Neutrophil (primary cell): ENCODE results near the gene SLIT3.

Source experiments
- H3K27ac ChIP-seq: fragments of 200-600 bp; sonication (generic); 2 replicates; pipeline ENCODE4 v1.5.1; 2016; ENCODE audit warnings: mild to moderate bottlenecking, moderate library complexity
- H3K27me3 ChIP-seq: fragments of 200-600 bp; sonication (generic); 2 replicates; pipeline ENCODE4 v1.6.0; 2016; ENCODE audit warnings: mild to moderate bottlenecking
- H3K36me3 ChIP-seq: fragments of 200-600 bp; sonication (generic); 2 replicates; pipeline ENCODE4 v1.5.1; 2017
- H3K4me1 ChIP-seq, 2 experiments: fragments of 200-600 bp in 1 of 2; sonication (generic) in 1 of 2; 1 replicate in 1 of 2; 2 replicates in 1 of 2; pipeline versions ENCODE4 v1.5.1 to v1.6.1; 2013 to 2016; ENCODE audit warnings: low read depth in 1 of 2, low read length in 1 of 2, mild to moderate bottlenecking in 1 of 2, moderate library complexity in 1 of 2; ENCODE audit not compliant: control insufficient read depth in 1 of 2, insufficient read depth in 1 of 2
- H3K4me3 ChIP-seq, 2 experiments: fragments of 200-600 bp in 1 of 2; sonication (generic) in 1 of 2; 1 replicate in 1 of 2; 2 replicates in 1 of 2; pipeline ENCODE4 v1.5.1; 2013 to 2016; ENCODE audit warnings: low read depth in 1 of 2, low read length in 1 of 2, mild to moderate bottlenecking in 1 of 2, moderate library complexity in 1 of 2
- H3K9me3 ChIP-seq: fragments of 200-600 bp; sonication (generic); 2 replicates; pipeline ENCODE4 v1.5.1; 2016
- CTCF ChIP-seq: fragments of 200-600 bp; sonication (generic); IDR thresholded peaks from 2 replicates; pipeline ENCODE4 v1.5.1; 2016; ENCODE audit warnings: antibody characterized with exemption

The SLIT3 gene

GRCh38 chr5:169150108-169150507 lies 150.8 kb downstream of the SLIT3 start:
- Histone ChIP-seq H3K36me3 (no peaks in the 10 kb centered on the region), H3K4me1 (no peaks in the 10 kb centered on the region), H3K27ac (no peak overlapping the region), H3K27me3 (no peaks in the 10 kb centered on the region), H3K9me3 (no peaks in the 10 kb centered on the region), H3K4me3 (no peak overlapping the region)
- no peak for TF ChIP-seq CTCF

GRCh38 chr5:169149317-169149716 lies 151.6 kb downstream of the SLIT3 start:
- Histone ChIP-seq H3K27me3 (no peaks in the 10 kb centered on the region), H3K36me3 (no peaks in the 10 kb centered on the region), H3K27ac (no peak overlapping the region), H3K9me3 (no peaks in the 10 kb centered on the region), H3K4me1 (no peaks in the 10 kb centered on the region), H3K4me3 (no peak overlapping the region)
- no peak for TF ChIP-seq CTCF

- H3K4me3 ChIP-seq: no peak overlapping the region
- no peak overlapping the region for H3K27ac ChIP-seq
- no peaks in the 10 kb centered on the region for H3K36me3 ChIP-seq
- no peak for TF ChIP-seq CTCF
- no peaks in the 10 kb centered on the region for H3K4me1 ChIP-seq
- no peaks in the 10 kb centered on the region for H3K27me3 ChIP-seq
- H3K9me3 ChIP-seq: no peaks in the 10 kb centered on the region
Observed at GRCh38 chr5:169148138-169148740, 152.7 kb downstream of the SLIT3 start.

GRCh38 chr5:169147534-169147933 lies 153.4 kb downstream of the SLIT3 start:
- Histone ChIP-seq H3K27ac (no peak overlapping the region), H3K4me3 (no peak overlapping the region), H3K36me3 (no peaks in the 10 kb centered on the region), H3K4me1 (no peaks in the 10 kb centered on the region), H3K27me3 (no peaks in the 10 kb centered on the region), H3K9me3 (no peaks in the 10 kb centered on the region)
- no peak for TF ChIP-seq CTCF

- Histone ChIP-seq H3K36me3 (no peaks in the 10 kb centered on the region), H3K4me3 (no peak overlapping the region), H3K9me3 (no peaks in the 10 kb centered on the region), H3K27me3 (no peaks in the 10 kb centered on the region), H3K27ac (no peak overlapping the region), H3K4me1 (no peaks in the 10 kb centered on the region)
- TF ChIP-seq CTCF: no peak
Observed at GRCh38 chr5:169146158-169146557, 154.8 kb downstream of the SLIT3 start.
